Activated B cell treated with CpG ODN at 0.5 μM for 24 hours (primary cell): ENCODE results near the gene STRA8. TPM values are rescaled to one million over a fixed set of nuclear protein-coding genes. Genes with fewer than 3 reads are reported as not detected.

Source experiments
- ATAC-seq: fragments of 200-7000 bp; cut with Tn5 transposase; one replicate; pipeline ENCODE4 v1.10.0; 2021; ENCODE audit warnings: low read depth, mild to moderate bottlenecking, moderate library complexity
- CTCF ChIA-PET: fragments of 350-600 bp; sonication (Branson Sonifier 250); formaldehyde crosslinking; loops from one replicate; lab custom pipeline; 2021; ENCODE audit warnings: antibody characterized with exemption; lab: Charles Lee
- POLR2A ChIA-PET: fragments of 350-600 bp; sonication (Branson Sonifier 250); formaldehyde crosslinking; loops from one replicate; lab custom pipeline; 2021; ENCODE audit warnings: antibody characterized with exemption; lab: Charles Lee
- DNase-seq: peaks from one replicate; pipeline ENCODE4 v3.0.0; 2022
- H3K27ac Mint-ChIP-seq: one replicate; pipeline ENCODE4 v1.8.0; 2020; ENCODE audit warnings: mixed read lengths
- H3K27me3 Mint-ChIP-seq: one replicate; pipeline ENCODE4 v1.8.0; 2021; ENCODE audit warnings: mixed read lengths
- H3K36me3 Mint-ChIP-seq: one replicate; pipeline ENCODE4 v1.8.0; 2021; ENCODE audit warnings: low read depth, mixed read lengths
- H3K4me1 Mint-ChIP-seq: one replicate; pipeline ENCODE4 v1.8.0; 2021; ENCODE audit warnings: mixed read lengths
- H3K4me3 Mint-ChIP-seq: one replicate; pipeline ENCODE4 v1.8.0; 2020; ENCODE audit warnings: mild to moderate bottlenecking, mixed read lengths
- H3K9me3 Mint-ChIP-seq: one replicate; pipeline ENCODE4 v1.8.0; 2020; ENCODE audit warnings: mixed read lengths
- intact Hi-C: fragments of 100-400 bp; cut with micrococcal nuclease; formaldehyde crosslinking; loops from one replicate; pipeline ENCODE4 v1.15.1; 2024
- total RNA-seq: library from RNA; stranded (reverse); gene quantifications from 2 replicates; pipeline ENCODE4 v1.2.3, GENCODE V29; 2022
- TF ChIP-seq, protein P1 (sequence below): fragments of 200-600 bp; IDR thresholded peaks from one replicate; pipeline ENCODE4 v1.8.0; 2022; ENCODE audit warnings: antibody characterized with exemption, mild to moderate bottlenecking

Gene STRA8
- total RNA-seq, 1 donor from 2014 or later = not detected

- CTCF ChIA-PET = interaction anchor here (0.6 kb wide), 1 partner anchor 232 kb away, joined by 3 read pairs; no protein-coding TSS in a partner anchor
- no peaks in the 10 kb centered on the region for H3K36me3 Mint-ChIP-seq
- TF ChIP-seq, protein P1, sequence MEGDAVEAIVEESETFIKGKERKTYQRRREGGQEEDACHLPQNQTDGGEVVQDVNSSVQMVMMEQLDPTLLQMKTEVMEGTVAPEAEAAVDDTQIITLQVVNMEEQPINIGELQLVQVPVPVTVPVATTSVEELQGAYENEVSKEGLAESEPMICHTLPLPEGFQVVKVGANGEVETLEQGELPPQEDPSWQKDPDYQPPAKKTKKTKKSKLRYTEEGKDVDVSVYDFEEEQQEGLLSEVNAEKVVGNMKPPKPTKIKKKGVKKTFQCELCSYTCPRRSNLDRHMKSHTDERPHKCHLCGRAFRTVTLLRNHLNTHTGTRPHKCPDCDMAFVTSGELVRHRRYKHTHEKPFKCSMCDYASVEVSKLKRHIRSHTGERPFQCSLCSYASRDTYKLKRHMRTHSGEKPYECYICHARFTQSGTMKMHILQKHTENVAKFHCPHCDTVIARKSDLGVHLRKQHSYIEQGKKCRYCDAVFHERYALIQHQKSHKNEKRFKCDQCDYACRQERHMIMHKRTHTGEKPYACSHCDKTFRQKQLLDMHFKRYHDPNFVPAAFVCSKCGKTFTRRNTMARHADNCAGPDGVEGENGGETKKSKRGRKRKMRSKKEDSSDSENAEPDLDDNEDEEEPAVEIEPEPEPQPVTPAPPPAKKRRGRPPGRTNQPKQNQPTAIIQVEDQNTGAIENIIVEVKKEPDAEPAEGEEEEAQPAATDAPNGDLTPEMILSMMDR = no peak
- H3K27ac Mint-ChIP-seq = no peak overlapping the region
- no peaks in the 10 kb centered on the region for H3K4me1 Mint-ChIP-seq
- peaks cover 11% of the 10 kb centered on the region for H3K9me3 Mint-ChIP-seq
- no peak overlapping the region for H3K4me3 Mint-ChIP-seq
- intact Hi-C loops = no loop called here
- no peak for ATAC-seq
- no peak for DNase-seq
- POLR2A ChIA-PET = no interaction called here
- peaks cover 15% of the 10 kb centered on the region for H3K27me3 Mint-ChIP-seq
Measured at GRCh38 chr7:135299235-135299634, 65.6 kb downstream of the STRA8 start.

DNA sequence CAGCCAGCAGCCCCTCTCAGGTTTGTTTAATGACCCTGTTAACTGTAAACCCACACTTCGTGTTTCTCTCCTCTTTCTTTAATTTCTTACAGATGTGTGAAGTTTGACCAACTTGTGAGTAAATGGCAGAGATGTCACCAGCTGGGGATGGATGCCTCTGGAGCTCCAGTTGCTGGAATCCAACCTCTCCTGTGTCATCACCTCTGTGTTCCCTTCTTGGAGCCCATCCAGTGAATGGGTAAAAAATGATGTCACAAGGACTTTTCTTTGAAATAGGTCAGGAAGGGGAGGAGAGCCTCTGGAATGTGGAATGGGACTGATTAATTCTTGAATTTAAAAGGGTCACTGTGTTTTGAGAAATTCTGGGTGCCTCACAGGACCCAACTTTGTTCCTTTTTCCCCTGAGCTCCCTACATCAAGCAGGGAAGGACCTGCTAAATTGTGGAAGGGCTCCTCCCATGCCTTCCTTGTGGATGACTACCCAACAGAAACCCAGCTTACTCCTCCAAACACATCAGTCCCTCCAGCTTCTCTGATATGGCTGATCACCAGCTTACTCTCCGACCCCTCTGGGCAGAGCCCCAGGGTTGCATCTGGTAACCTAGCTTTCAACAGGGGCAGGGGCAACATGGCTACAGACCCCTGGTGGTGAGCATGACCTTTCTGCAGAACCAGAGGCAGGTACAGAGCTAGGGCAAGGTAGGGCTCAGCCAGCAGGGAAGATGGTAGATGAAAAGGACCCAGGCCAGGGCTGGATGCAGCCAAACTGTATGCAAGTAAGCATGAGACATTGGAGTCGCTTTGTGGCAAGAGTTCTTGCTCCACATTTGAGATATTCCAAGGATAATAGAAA lies 67.5 kb downstream of the STRA8 start:
- Mint-ChIP-seq H3K36me3 (no peaks in the 10 kb centered on the region), H3K27ac (no peak overlapping the region), H3K4me3 (no peak overlapping the region), H3K9me3 (peaks cover 11% of the 10 kb centered on the region), H3K27me3 (peaks cover 11% of the 10 kb centered on the region), H3K4me1 (no peaks in the 10 kb centered on the region)
- ChIA-PET POLR2A (interaction anchor here (0.6 kb wide), 1 partner anchor 8 kb away, joined by 3 read pairs; no protein-coding TSS in a partner anchor), CTCF (no interaction called here)
- DNase-seq = no peak
- no peak for ATAC-seq
- TF ChIP-seq, protein P1 = no peak
- intact Hi-C loops = no loop called here

Other genes with a start within 250 kb of the STRA8 start
- gene AGBL3, start 247.3 kb upstream of the STRA8 start, total RNA-seq = 6.1 and 9.6 TPM in 2 replicates
- 18.6 and 20.9 TPM in 2 replicates for gene TMEM140, start 85.8 kb upstream of the STRA8 start, total RNA-seq
- 78.2 and 79.3 TPM in 2 replicates for gene CYREN, start 63.1 kb upstream of the STRA8 start, total RNA-seq
- gene WDR91, start 22.3 kb upstream of the STRA8 start, total RNA-seq = 59.5 and 60.1 TPM in 2 replicates